NT2/D1 (cell line): ENCODE results near the gene KREMEN1.

ENCODE experiments used
- SUZ12 ChIP-seq: IDR thresholded peaks from 2 replicates; pipeline ENCODE4 v1.6.1; 2011; ENCODE audit not compliant: insufficient read length, insufficient read depth; ENCODE audit errors: extremely low read depth
- YY1 ChIP-seq: IDR thresholded peaks from 2 replicates; pipeline ENCODE4 v1.6.1; 2011; ENCODE audit not compliant: insufficient read length, insufficient read depth

- no peak for TF ChIP-seq SUZ12
- TF ChIP-seq YY1, result no peak
These were observed 8.8 kb downstream of the KREMEN1 start for GRCh38 chr22:29081517-29082236.
